CD14-positive monocyte (primary cell): ENCODE data around the gene TRHDE. TPM values are rescaled to one million over a fixed set of nuclear protein-coding genes. Genes with fewer than 3 reads are reported as not detected.

Experiments
- DNase-seq, 3 donors: peaks; one replicate each; pipeline ENCODE4 v3.0.0-alpha.2; 2011 to 2022
- H2AFZ ChIP-seq: 2 replicates; pipeline ENCODE4 v1.6.0; 2012; ENCODE audit warnings: mild to moderate bottlenecking, low read depth, low read length, inconsistent platforms; ENCODE audit not compliant: insufficient read depth, poor library complexity, severe bottlenecking
- H3K27ac ChIP-seq, 2 donors: 1 replicate in 1 of 2; 2 replicates in 1 of 2; pipeline ENCODE4 v1.5.1; 2012 to 2013; ENCODE audit warnings: low read length in 2 of 2, control low read depth in 1 of 2, inconsistent platforms in 1 of 2, low read depth in 1 of 2, mild to moderate bottlenecking in 1 of 2
- H3K27me3 ChIP-seq, 2 donors: one replicate each; pipeline versions ENCODE4 v1.6.0 to v1.6.1; 2011 to 2013; ENCODE audit warnings: low read length in 2 of 2; ENCODE audit not compliant: control insufficient read depth in 2 of 2, insufficient read depth in 2 of 2
- H3K36me3 ChIP-seq, 2 donors: replicated peaks in 1 of 2; 1 replicate in 1 of 2; 2 replicates in 1 of 2; pipeline versions ENCODE4 v1.5.1 to v1.6.1; 2012 to 2013; ENCODE audit warnings: low read length in 2 of 2, control low read depth in 1 of 2, inconsistent platforms in 1 of 2, mild to moderate bottlenecking in 1 of 2; ENCODE audit not compliant: insufficient read depth in 2 of 2, control insufficient read depth in 1 of 2
- H3K4me1 ChIP-seq, 2 donors: 1 replicate in 1 of 2; 2 replicates in 1 of 2; pipeline versions ENCODE4 v1.5.1 to v1.6.1; 2012 to 2013; ENCODE audit warnings: low read length in 2 of 2, control low read depth in 1 of 2, inconsistent platforms in 1 of 2, mild to moderate bottlenecking in 1 of 2, moderate library complexity in 1 of 2; ENCODE audit not compliant: insufficient read depth in 2 of 2, control insufficient read depth in 1 of 2
- H3K4me2 ChIP-seq: replicated peaks from 2 replicates; pipeline ENCODE3; 2012; ENCODE audit warnings: low read length, moderate library complexity, mild to moderate bottlenecking; ENCODE audit not compliant: poor library complexity, severe bottlenecking; ENCODE audit errors: extremely low read depth
- H3K4me3 ChIP-seq, 3 experiments: fragments of 200-600 bp in 1 of 3; sonication (generic) in 1 of 3; replicated peaks in 1 of 3; 1 replicate in 2 of 3; 2 replicates in 1 of 3; pipeline ENCODE4 v1.5.1; 2011 to 2013; ENCODE audit warnings: low read length in 3 of 3, mild to moderate bottlenecking in 3 of 3, control low read depth in 2 of 3, low read depth in 2 of 3, inconsistent platforms in 1 of 3, moderate library complexity in 1 of 3
- H3K79me2 ChIP-seq: 2 replicates; pipeline ENCODE4 v1.6.0; 2012; ENCODE audit warnings: mild to moderate bottlenecking, control low read depth, inconsistent platforms, low read length, moderate library complexity; ENCODE audit not compliant: insufficient read depth
- H3K9ac ChIP-seq: 2 replicates; pipeline ENCODE4 v1.6.0; 2017; ENCODE audit warnings: low read length, mild to moderate bottlenecking; ENCODE audit not compliant: insufficient read depth, poor library complexity, severe bottlenecking
- H3K9me3 ChIP-seq, 2 donors: replicated peaks in 1 of 2; 1 replicate in 1 of 2; 2 replicates in 1 of 2; pipeline versions ENCODE4 v1.5.1 to v1.6.1; 2012 to 2013; ENCODE audit warnings: low read length in 2 of 2, control low read depth in 1 of 2; ENCODE audit not compliant: control insufficient read depth in 1 of 2, insufficient read depth in 1 of 2
- H4K20me1 ChIP-seq: 2 replicates; pipeline ENCODE4 v1.6.0; 2012; ENCODE audit warnings: mild to moderate bottlenecking, low read length, control low read depth, moderate library complexity; ENCODE audit not compliant: insufficient read depth
- H3K27ac Mint-ChIP-seq, 7 donors: one replicate each; pipeline ENCODE4 v1.8.0; 2020; ENCODE audit warnings: mild to moderate bottlenecking in 7 of 7, mixed read lengths in 7 of 7, moderate library complexity in 6 of 7, inconsistent platforms in 2 of 7
- H3K27me3 Mint-ChIP-seq, 3 donors: one replicate each; pipeline ENCODE4 v1.8.0; 2021 to 2022; ENCODE audit warnings: low read depth in 3 of 3, mild to moderate bottlenecking in 3 of 3, mixed read lengths in 3 of 3, moderate library complexity in 3 of 3, inconsistent platforms in 1 of 3
- H3K36me3 Mint-ChIP-seq, 2 donors: one replicate each; pipeline ENCODE4 v1.8.0; 2020; ENCODE audit warnings: mixed read lengths in 2 of 2, inconsistent platforms in 1 of 2, mild to moderate bottlenecking in 1 of 2
- H3K4me1 Mint-ChIP-seq: one replicate; pipeline ENCODE4 v1.8.0; 2020; ENCODE audit warnings: mild to moderate bottlenecking, mixed read lengths
- H3K4me3 Mint-ChIP-seq, 2 donors: one replicate each; pipeline ENCODE4 v1.8.0; 2020; ENCODE audit warnings: mild to moderate bottlenecking in 2 of 2, mixed read lengths in 2 of 2, moderate library complexity in 1 of 2
- H3K9me3 Mint-ChIP-seq, 7 donors: one replicate each; pipeline ENCODE4 v1.8.0; 2020 to 2022; ENCODE audit warnings: mixed read lengths in 7 of 7, mild to moderate bottlenecking in 6 of 7, moderate library complexity in 6 of 7, inconsistent platforms in 2 of 7
- CTCF ChIP-seq: fragments of 200-600 bp; IDR thresholded peaks from one replicate; pipeline ENCODE4 v1.8.0; 2022; ENCODE audit warnings: antibody characterized with exemption, mild to moderate bottlenecking
- WGBS: methylation state at CpG from one replicate; pipeline ENCODE4 v1.1.5; 2013; ENCODE audit warnings: missing lambda C conversion rate; ENCODE audit not compliant: insufficient coverage; 5-methylcytosine and 5-hydroxymethylcytosine counted together
- intact Hi-C, 2 donors: fragments of 100-400 bp; cut with micrococcal nuclease; formaldehyde crosslinking; loops; one replicate each; pipeline versions ENCODE4 v1.15.0 to v1.15.1; 2023
- polyA plus RNA-seq, 3 donors: library from polyadenylated mRNA; depleted of rRNA in 1 of 3; unstranded in 2 of 3; stranded (reverse) in 1 of 3; fragments of 300-500 nt in 2 of 3; fragments of >200 nt in 1 of 3; fragmentation: Illumina TruSeq in 2 of 3; gene quantifications; 1 replicate in 2 of 3; 2 replicates in 1 of 3; pipeline ENCODE4 v1.2.3, GENCODE V29; 2012 to 2021

Gene TRHDE
- polyA plus RNA-seq, 3 donors = not detected

GRCh38 chr12:72546106-72546505, 273.9 kb downstream of the TRHDE start:
- Histone ChIP-seq H4K20me1 (no peaks in the 10 kb centered on the region), H3K4me2 (no peak overlapping the region), H3K4me3 (no peak overlapping the region), H3K4me1 (no peaks in the 10 kb centered on the region), H2AFZ (no peak overlapping the region), H3K9ac (no peak overlapping the region), H3K9me3 (no peaks in the 10 kb centered on the region), H3K27me3 (no peaks in the 10 kb centered on the region), H3K36me3 (no peaks in the 10 kb centered on the region), H3K79me2 (no peaks in the 10 kb centered on the region), H3K27ac (no peak overlapping the region)
- intact Hi-C loops = no loop called here
- Mint-ChIP-seq H3K9me3 (peaks cover 0 to 3% (median 0%) of the 10 kb centered on the region in 7 donors), H3K27ac (no peak overlapping the region), H3K36me3 (no peaks in the 10 kb centered on the region), H3K27me3 (no peaks in the 10 kb centered on the region), H3K4me1 (no peaks in the 10 kb centered on the region), H3K4me3 (no peak overlapping the region)
- DNase-seq = no peak
- WGBS = no CpG with 5 or more reads among the region's 1 CpG
- no peak for TF ChIP-seq CTCF

- no peak overlapping the region for H2AFZ ChIP-seq
- H3K4me2 ChIP-seq = no peak overlapping the region
- H3K79me2 ChIP-seq = no peaks in the 10 kb centered on the region
- intact Hi-C loops = no loop called here
- no peaks in the 10 kb centered on the region for H3K4me1 ChIP-seq
- no peaks in the 10 kb centered on the region for H3K9me3 ChIP-seq
- no peaks in the 10 kb centered on the region for H4K20me1 ChIP-seq
- H3K27me3 ChIP-seq = no peaks in the 10 kb centered on the region
- Mint-ChIP-seq H3K4me1 (no peaks in the 10 kb centered on the region), H3K36me3 (no peaks in the 10 kb centered on the region), H3K27me3 (no peaks in the 10 kb centered on the region), H3K27ac (no peak overlapping the region), H3K4me3 (no peak overlapping the region), H3K9me3 (peaks cover 0 to 6% (median 3%) of the 10 kb centered on the region in 7 donors)
- H3K9ac ChIP-seq = no peak overlapping the region
- no peaks in the 10 kb centered on the region for H3K36me3 ChIP-seq
- H3K27ac ChIP-seq = no peak overlapping the region
- TF ChIP-seq CTCF = no peak
- DNase-seq = no peak
- no peak overlapping the region for H3K4me3 ChIP-seq
Measured at GRCh38 chr12:72547573-72547972, 275.4 kb downstream of the TRHDE start.
